CD14-positive monocyte (primary cell): ENCODE measurements around the gene PHB1. TPM values are rescaled to one million over a fixed set of nuclear protein-coding genes. Genes with fewer than 3 reads are reported as not detected.
"Not testable (repeated sequence)": the region's sequence is repeated elsewhere in the genome, so short reads cannot be mapped to it uniquely, and the experiment has no call there.

Experiments
- DNase-seq, 3 donors: peaks; one replicate each; pipeline ENCODE4 v3.0.0-alpha.2; 2011 to 2022
- H2AFZ ChIP-seq: 2 replicates; pipeline ENCODE4 v1.6.0; 2012; ENCODE audit warnings: mild to moderate bottlenecking, low read depth, low read length, inconsistent platforms; ENCODE audit not compliant: insufficient read depth, poor library complexity, severe bottlenecking
- H3K27ac ChIP-seq, 2 donors: 1 replicate in 1 of 2; 2 replicates in 1 of 2; pipeline ENCODE4 v1.5.1; 2012 to 2013; ENCODE audit warnings: low read length in 2 of 2, control low read depth in 1 of 2, inconsistent platforms in 1 of 2, low read depth in 1 of 2, mild to moderate bottlenecking in 1 of 2
- H3K27me3 ChIP-seq, 2 donors: one replicate each; pipeline versions ENCODE4 v1.6.0 to v1.6.1; 2011 to 2013; ENCODE audit warnings: low read length in 2 of 2; ENCODE audit not compliant: control insufficient read depth in 2 of 2, insufficient read depth in 2 of 2
- H3K36me3 ChIP-seq, 2 donors: replicated peaks in 1 of 2; 1 replicate in 1 of 2; 2 replicates in 1 of 2; pipeline versions ENCODE4 v1.5.1 to v1.6.1; 2012 to 2013; ENCODE audit warnings: low read length in 2 of 2, control low read depth in 1 of 2, inconsistent platforms in 1 of 2, mild to moderate bottlenecking in 1 of 2; ENCODE audit not compliant: insufficient read depth in 2 of 2, control insufficient read depth in 1 of 2
- H3K4me1 ChIP-seq, 2 donors: 1 replicate in 1 of 2; 2 replicates in 1 of 2; pipeline versions ENCODE4 v1.5.1 to v1.6.1; 2012 to 2013; ENCODE audit warnings: low read length in 2 of 2, control low read depth in 1 of 2, inconsistent platforms in 1 of 2, mild to moderate bottlenecking in 1 of 2, moderate library complexity in 1 of 2; ENCODE audit not compliant: insufficient read depth in 2 of 2, control insufficient read depth in 1 of 2
- H3K4me2 ChIP-seq: replicated peaks from 2 replicates; pipeline ENCODE3; 2012; ENCODE audit warnings: low read length, moderate library complexity, mild to moderate bottlenecking; ENCODE audit not compliant: poor library complexity, severe bottlenecking; ENCODE audit errors: extremely low read depth
- H3K4me3 ChIP-seq, 3 experiments: fragments of 200-600 bp in 1 of 3; sonication (generic) in 1 of 3; replicated peaks in 1 of 3; 1 replicate in 2 of 3; 2 replicates in 1 of 3; pipeline ENCODE4 v1.5.1; 2011 to 2013; ENCODE audit warnings: low read length in 3 of 3, mild to moderate bottlenecking in 3 of 3, control low read depth in 2 of 3, low read depth in 2 of 3, inconsistent platforms in 1 of 3, moderate library complexity in 1 of 3
- H3K79me2 ChIP-seq: 2 replicates; pipeline ENCODE4 v1.6.0; 2012; ENCODE audit warnings: mild to moderate bottlenecking, control low read depth, inconsistent platforms, low read length, moderate library complexity; ENCODE audit not compliant: insufficient read depth
- H3K9ac ChIP-seq: 2 replicates; pipeline ENCODE4 v1.6.0; 2017; ENCODE audit warnings: low read length, mild to moderate bottlenecking; ENCODE audit not compliant: insufficient read depth, poor library complexity, severe bottlenecking
- H3K9me3 ChIP-seq, 2 donors: replicated peaks in 1 of 2; 1 replicate in 1 of 2; 2 replicates in 1 of 2; pipeline versions ENCODE4 v1.5.1 to v1.6.1; 2012 to 2013; ENCODE audit warnings: low read length in 2 of 2, control low read depth in 1 of 2; ENCODE audit not compliant: control insufficient read depth in 1 of 2, insufficient read depth in 1 of 2
- H4K20me1 ChIP-seq: 2 replicates; pipeline ENCODE4 v1.6.0; 2012; ENCODE audit warnings: mild to moderate bottlenecking, low read length, control low read depth, moderate library complexity; ENCODE audit not compliant: insufficient read depth
- H3K27ac Mint-ChIP-seq, 7 donors: one replicate each; pipeline ENCODE4 v1.8.0; 2020; ENCODE audit warnings: mild to moderate bottlenecking in 7 of 7, mixed read lengths in 7 of 7, moderate library complexity in 6 of 7, inconsistent platforms in 2 of 7
- H3K27me3 Mint-ChIP-seq, 3 donors: one replicate each; pipeline ENCODE4 v1.8.0; 2021 to 2022; ENCODE audit warnings: low read depth in 3 of 3, mild to moderate bottlenecking in 3 of 3, mixed read lengths in 3 of 3, moderate library complexity in 3 of 3, inconsistent platforms in 1 of 3
- H3K36me3 Mint-ChIP-seq, 2 donors: one replicate each; pipeline ENCODE4 v1.8.0; 2020; ENCODE audit warnings: mixed read lengths in 2 of 2, inconsistent platforms in 1 of 2, mild to moderate bottlenecking in 1 of 2
- H3K4me1 Mint-ChIP-seq: one replicate; pipeline ENCODE4 v1.8.0; 2020; ENCODE audit warnings: mild to moderate bottlenecking, mixed read lengths
- H3K4me3 Mint-ChIP-seq, 2 donors: one replicate each; pipeline ENCODE4 v1.8.0; 2020; ENCODE audit warnings: mild to moderate bottlenecking in 2 of 2, mixed read lengths in 2 of 2, moderate library complexity in 1 of 2
- H3K9me3 Mint-ChIP-seq, 7 donors: one replicate each; pipeline ENCODE4 v1.8.0; 2020 to 2022; ENCODE audit warnings: mixed read lengths in 7 of 7, mild to moderate bottlenecking in 6 of 7, moderate library complexity in 6 of 7, inconsistent platforms in 2 of 7
- WGBS: methylation state at CpG from one replicate; pipeline ENCODE4 v1.1.5; 2013; ENCODE audit warnings: missing lambda C conversion rate; ENCODE audit not compliant: insufficient coverage; 5-methylcytosine and 5-hydroxymethylcytosine counted together
- intact Hi-C, 2 donors: fragments of 100-400 bp; cut with micrococcal nuclease; formaldehyde crosslinking; loops; one replicate each; pipeline versions ENCODE4 v1.15.0 to v1.15.1; 2023
- polyA plus RNA-seq, 3 donors: library from polyadenylated mRNA; depleted of rRNA in 1 of 3; unstranded in 2 of 3; stranded (reverse) in 1 of 3; fragments of 300-500 nt in 2 of 3; fragments of >200 nt in 1 of 3; fragmentation: Illumina TruSeq in 2 of 3; gene quantifications; 1 replicate in 2 of 3; 2 replicates in 1 of 3; pipeline ENCODE4 v1.2.3, GENCODE V29; 2012 to 2021
- TF ChIP-seq, protein P1 (sequence below): fragments of 200-600 bp; IDR thresholded peaks from one replicate; pipeline ENCODE4 v1.8.0; 2022; ENCODE audit warnings: antibody characterized with exemption, mild to moderate bottlenecking

PHB1 gene
- polyA plus RNA-seq, 3 donors = 57.1 to 89.2 (median 83.9) TPM

GRCh38 chr17:49422714-49423113, 8.0 kb upstream of the PHB1 start:
- Histone ChIP-seq H2AFZ (no peak overlapping the region), H3K36me3 (no peaks in the 10 kb centered on the region), H3K79me2 (no peaks in the 10 kb centered on the region), H3K4me3 (no peak overlapping the region), H3K9me3 (peaks cover 8% of the 10 kb centered on the region in 2 donors), H3K4me1 (no peaks in the 10 kb centered on the region), H3K27me3 (peaks cover 0 to 4% of the 10 kb centered on the region in 2 donors), H4K20me1 (no peaks in the 10 kb centered on the region), H3K9ac (no peak overlapping the region), H3K4me2 (no peak overlapping the region), H3K27ac (no peak overlapping the region)
- WGBS = no CpG with 5 or more reads among the region's 1 CpG
- DNase-seq = no peak
- TF ChIP-seq, protein P1, sequence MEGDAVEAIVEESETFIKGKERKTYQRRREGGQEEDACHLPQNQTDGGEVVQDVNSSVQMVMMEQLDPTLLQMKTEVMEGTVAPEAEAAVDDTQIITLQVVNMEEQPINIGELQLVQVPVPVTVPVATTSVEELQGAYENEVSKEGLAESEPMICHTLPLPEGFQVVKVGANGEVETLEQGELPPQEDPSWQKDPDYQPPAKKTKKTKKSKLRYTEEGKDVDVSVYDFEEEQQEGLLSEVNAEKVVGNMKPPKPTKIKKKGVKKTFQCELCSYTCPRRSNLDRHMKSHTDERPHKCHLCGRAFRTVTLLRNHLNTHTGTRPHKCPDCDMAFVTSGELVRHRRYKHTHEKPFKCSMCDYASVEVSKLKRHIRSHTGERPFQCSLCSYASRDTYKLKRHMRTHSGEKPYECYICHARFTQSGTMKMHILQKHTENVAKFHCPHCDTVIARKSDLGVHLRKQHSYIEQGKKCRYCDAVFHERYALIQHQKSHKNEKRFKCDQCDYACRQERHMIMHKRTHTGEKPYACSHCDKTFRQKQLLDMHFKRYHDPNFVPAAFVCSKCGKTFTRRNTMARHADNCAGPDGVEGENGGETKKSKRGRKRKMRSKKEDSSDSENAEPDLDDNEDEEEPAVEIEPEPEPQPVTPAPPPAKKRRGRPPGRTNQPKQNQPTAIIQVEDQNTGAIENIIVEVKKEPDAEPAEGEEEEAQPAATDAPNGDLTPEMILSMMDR = no peak
- H3K27ac Mint-ChIP-seq = no peak overlapping the region
- intact Hi-C loops = no loop called here
- H3K36me3 Mint-ChIP-seq = no peaks in the 10 kb centered on the region
- H3K4me1 Mint-ChIP-seq = peaks cover 1% of the 10 kb centered on the region
- H3K9me3 Mint-ChIP-seq = peaks cover 5 to 23% (median 17%) of the 10 kb centered on the region in 7 donors
- H3K4me3 Mint-ChIP-seq = no peak overlapping the region
- peaks cover 2 to 16% (median 10%) of the 10 kb centered on the region in 3 donors for H3K27me3 Mint-ChIP-seq

GRCh38 chr17:49419761-49420160, 5.1 kb upstream of the PHB1 start:
- WGBS = 89% methylated on average over 20 of the region's 23 CpGs
- H3K9me3 ChIP-seq, H3K4me1 ChIP-seq, H4K20me1 ChIP-seq, DNase-seq, H3K27me3 ChIP-seq, H3K4me2 ChIP-seq, H3K4me3 ChIP-seq, H3K27ac ChIP-seq, H3K9ac ChIP-seq, H3K4me3 Mint-ChIP-seq, H3K27ac Mint-ChIP-seq, H3K4me1 Mint-ChIP-seq, H3K36me3 Mint-ChIP-seq, H2AFZ ChIP-seq, H3K36me3 ChIP-seq, H3K79me2 ChIP-seq: not testable (repeated sequence)
- peaks cover 5 to 23% (median 17%) of the 10 kb centered on the region in 7 donors for H3K9me3 Mint-ChIP-seq
- intact Hi-C loops = loop anchor here in 1 of 2 donors (5.0 kb wide), 1 partner anchor 368 kb away; the partner anchor contains the start of gene KAT7
- H3K27me3 Mint-ChIP-seq = peaks cover 6 to 11% (median 7%) of the 10 kb centered on the region in 3 donors

DNA sequence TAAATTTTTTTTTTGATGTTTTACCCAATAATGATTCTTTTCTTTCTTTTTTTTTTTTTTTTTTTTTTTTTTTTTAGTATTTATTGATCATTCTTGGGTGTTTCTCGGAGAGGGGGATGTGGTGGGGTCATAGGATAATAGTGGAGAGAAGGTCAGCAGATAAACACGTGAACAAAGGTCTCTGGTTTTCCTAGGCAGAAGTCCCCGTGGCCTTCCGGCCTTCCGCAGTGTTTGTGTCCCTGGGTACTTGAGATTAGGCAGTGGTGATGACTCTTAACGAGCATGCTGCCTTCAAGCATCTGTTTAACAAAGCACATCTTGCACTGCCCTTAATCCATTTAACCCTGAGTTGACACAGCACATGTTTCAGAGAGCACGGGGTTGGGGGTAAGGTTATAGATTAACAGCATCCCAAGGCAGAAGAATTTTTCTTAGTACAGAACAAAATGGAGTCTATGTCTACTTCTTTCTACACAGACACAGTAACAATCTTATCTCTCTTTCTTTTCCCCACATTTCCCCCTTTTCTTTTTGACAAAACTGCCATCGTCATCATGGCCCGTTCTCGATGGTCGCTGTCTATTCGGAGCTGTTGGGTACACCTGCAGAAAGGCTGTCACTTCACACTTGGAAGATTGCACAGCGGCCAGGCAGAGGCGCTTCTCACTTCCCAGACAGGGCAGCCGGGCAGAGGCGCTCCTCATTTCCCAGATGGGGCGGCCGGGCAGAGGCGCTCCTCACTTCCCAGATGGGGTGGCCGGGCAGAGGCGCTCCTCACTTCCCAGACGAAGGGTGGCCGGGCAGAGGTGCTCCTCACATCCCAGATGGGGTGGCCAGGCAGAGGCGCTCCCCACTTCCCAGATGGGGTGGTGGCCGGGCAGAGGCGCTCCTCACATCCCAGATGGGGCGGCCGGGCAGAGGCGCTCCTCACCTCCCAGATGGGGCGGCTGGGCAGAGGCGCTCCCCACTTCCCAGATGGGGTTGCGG, 4.4 kb upstream of the PHB1 start:
- H3K27ac ChIP-seq, DNase-seq, H3K4me3 ChIP-seq, H3K36me3 Mint-ChIP-seq, H2AFZ ChIP-seq, H3K4me3 Mint-ChIP-seq, H3K9me3 ChIP-seq, H3K27ac Mint-ChIP-seq, H3K79me2 ChIP-seq, H4K20me1 ChIP-seq, H3K27me3 ChIP-seq, H3K9ac ChIP-seq, H3K36me3 ChIP-seq, H3K4me2 ChIP-seq, H3K27me3 Mint-ChIP-seq: not testable (repeated sequence)
- H3K9me3 Mint-ChIP-seq = peaks cover 5 to 23% (median 17%) of the 10 kb centered on the region in 7 donors
- H3K4me1 Mint-ChIP-seq = peaks cover 16% of the 10 kb centered on the region
- intact Hi-C loops = loop anchor here in 1 of 2 donors (5.0 kb wide), 1 partner anchor 368 kb away; the partner anchor contains the start of gene KAT7
- H3K4me1 ChIP-seq = peaks cover 11 to 14% of the 10 kb centered on the region in 2 donors
- WGBS = 99% methylated on average over 15 of the region's 32 CpGs
